Astrocyte (in vitro differentiated cells and primary cell): ENCODE results near the gene RHPN2. TPM values are rescaled to one million over a fixed set of nuclear protein-coding genes. Genes with fewer than 3 reads are reported as not detected.
"Not testable (repeated sequence)": the region's sequence is repeated elsewhere in the genome, so short reads cannot be mapped to it uniquely, and the experiment has no call there.

Source experiments
- DNase-seq: peaks from one replicate; pipeline ENCODE4 v3.0.0-alpha.2; 2010; ENCODE audit warnings: low read depth
- FAIRE-seq: peaks from 2 replicates; lab custom pipeline; 2011; peaks lifted over from hg19 to GRCh38; lab: Jason Lieb, UNC
- H2AFZ ChIP-seq: 2 replicates; pipeline ENCODE4 v1.6.0; 2012; ENCODE audit warnings: low read depth, low read length, inconsistent platforms
- H3K27ac ChIP-seq: 2 replicates; pipeline ENCODE4 v1.5.1; 2011; ENCODE audit warnings: low read depth, low read length, inconsistent platforms
- H3K27me3 ChIP-seq: 2 replicates; pipeline ENCODE4 v1.6.0; 2011; ENCODE audit warnings: low read length, inconsistent platforms; ENCODE audit not compliant: insufficient read depth
- H3K36me3 ChIP-seq: 2 replicates; pipeline ENCODE4 v1.5.1; 2011; ENCODE audit warnings: low read length, inconsistent platforms; ENCODE audit not compliant: insufficient read depth
- H3K4me1 ChIP-seq: 2 replicates; pipeline ENCODE4 v1.5.1; 2011; ENCODE audit warnings: low read length, inconsistent platforms; ENCODE audit not compliant: insufficient read depth
- H3K4me2 ChIP-seq: 2 replicates; pipeline ENCODE4 v1.6.0; 2012; ENCODE audit warnings: low read length, inconsistent platforms
- H3K4me3 ChIP-seq: 2 replicates; pipeline ENCODE4 v1.5.1; 2011; ENCODE audit warnings: low read depth, mild to moderate bottlenecking, low read length, inconsistent platforms; ENCODE audit not compliant: insufficient read depth
- H3K79me2 ChIP-seq: 2 replicates; pipeline ENCODE4 v1.6.0; 2012; ENCODE audit warnings: mild to moderate bottlenecking, low read length, inconsistent platforms; ENCODE audit not compliant: insufficient read depth
- H3K9ac ChIP-seq: 2 replicates; pipeline ENCODE4 v1.6.0; 2012; ENCODE audit warnings: mild to moderate bottlenecking, low read length, inconsistent platforms
- H3K9me3 ChIP-seq: 2 replicates; pipeline ENCODE4 v1.5.1; 2012; ENCODE audit warnings: low read depth, mild to moderate bottlenecking, low read length, inconsistent platforms; ENCODE audit not compliant: insufficient read depth
- H4K20me1 ChIP-seq: 2 replicates; pipeline ENCODE4 v1.6.0; 2012; ENCODE audit warnings: low read length, inconsistent platforms; ENCODE audit not compliant: insufficient read depth
- H3K27ac Mint-ChIP-seq: one replicate; pipeline ENCODE4 v1.8.0; 2021; ENCODE audit warnings: mild to moderate bottlenecking, mixed read lengths; ENCODE audit not compliant: unreplicated experiment
- H3K27me3 Mint-ChIP-seq: one replicate; pipeline ENCODE4 v1.8.0; 2021; ENCODE audit warnings: low read depth, mixed read lengths; ENCODE audit not compliant: unreplicated experiment
- H3K36me3 Mint-ChIP-seq: one replicate; pipeline ENCODE4 v1.8.0; 2021; ENCODE audit warnings: low read depth, mixed read lengths; ENCODE audit not compliant: unreplicated experiment
- H3K4me1 Mint-ChIP-seq: one replicate; pipeline ENCODE4 v1.8.0; 2021; ENCODE audit warnings: low read depth, mixed read lengths; ENCODE audit not compliant: unreplicated experiment
- H3K4me3 Mint-ChIP-seq: one replicate; pipeline ENCODE4 v1.8.0; 2021; ENCODE audit warnings: mild to moderate bottlenecking, moderate library complexity, mixed read lengths; ENCODE audit not compliant: unreplicated experiment
- H3K9me3 Mint-ChIP-seq: one replicate; pipeline ENCODE4 v1.8.0; 2021; ENCODE audit warnings: mild to moderate bottlenecking, mixed read lengths; ENCODE audit not compliant: unreplicated experiment
- CTCF ChIP-seq: IDR thresholded peaks from 2 replicates; pipeline ENCODE4 v1.5.1; 2011; ENCODE audit warnings: low read depth, mild to moderate bottlenecking, inconsistent platforms, low read length, moderate library complexity; ENCODE audit not compliant: insufficient read depth
- EZH2 ChIP-seq: IDR thresholded peaks from 2 replicates; pipeline ENCODE4 v1.6.1; 2012; ENCODE audit warnings: mild to moderate bottlenecking, low read length, inconsistent platforms; ENCODE audit not compliant: insufficient read depth
- total RNA-seq: library from RNA; stranded (reverse); gene quantifications from 2 replicates; pipeline ENCODE4 v1.2.1, GENCODE V29; 2021

RHPN2 gene
- total RNA-seq, 1 donor from 2014 or later, result 12.6 TPM

DNA sequence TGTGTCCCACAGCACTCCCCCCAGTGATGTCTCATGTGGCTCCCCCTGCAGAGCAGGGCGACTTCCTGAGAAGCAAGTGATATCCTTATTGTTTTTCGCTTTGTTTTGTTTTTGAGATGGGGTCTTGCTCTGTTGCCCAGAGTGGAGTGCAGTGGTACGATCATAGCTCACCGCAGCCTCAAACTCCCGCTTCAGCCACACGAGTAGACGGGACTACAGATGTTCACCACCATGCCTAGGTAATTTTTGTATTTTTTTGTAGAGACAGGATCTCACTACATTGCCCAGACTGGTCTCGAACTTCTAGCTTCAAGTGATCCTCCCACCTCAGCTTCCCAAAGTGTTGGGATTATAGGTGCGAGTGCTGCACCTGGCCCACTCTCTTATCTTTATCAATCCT is 97.9 kb downstream of the RHPN2 start:
- Histone ChIP-seq H3K79me2 (peaks cover 34% of the 10 kb centered on the region), H3K4me1 (peaks cover 6% of the 10 kb centered on the region), H2AFZ (no peak overlapping the region), H3K4me3 (no peak overlapping the region), H3K27ac (no peak overlapping the region), H3K9ac (no peak overlapping the region), H3K36me3 (peaks cover 13% of the 10 kb centered on the region), H3K27me3 (no peaks in the 10 kb centered on the region), H3K9me3 (no peaks in the 10 kb centered on the region), H4K20me1 (peaks cover 24% of the 10 kb centered on the region), H3K4me2 (no peak overlapping the region)
- no peak for FAIRE-seq
- Mint-ChIP-seq H3K36me3 (peaks cover 17% of the 10 kb centered on the region), H3K9me3 (no peaks in the 10 kb centered on the region), H3K4me1 (peaks cover 3% of the 10 kb centered on the region), H3K4me3 (no peak overlapping the region), H3K27me3 (no peaks in the 10 kb centered on the region), H3K27ac (no peak overlapping the region)
- no peak for DNase-seq
- TF ChIP-seq EZH2 (no peak), CTCF (no peak)

- DNase-seq, result no peak
- Histone ChIP-seq H3K36me3 (no peaks in the 10 kb centered on the region), H3K9me3 (no peaks in the 10 kb centered on the region), H2AFZ (no peak overlapping the region), H3K9ac (no peak overlapping the region), H3K4me2 (no peak overlapping the region), H3K79me2 (no peaks in the 10 kb centered on the region), H4K20me1 (no peaks in the 10 kb centered on the region), H3K27ac (no peak overlapping the region), H3K4me3 (no peak overlapping the region), H3K27me3 (no peaks in the 10 kb centered on the region), H3K4me1 (no peaks in the 10 kb centered on the region)
- H3K4me1 Mint-ChIP-seq, result no peaks in the 10 kb centered on the region
- H3K27me3 Mint-ChIP-seq, result no peaks in the 10 kb centered on the region
- H3K4me3 Mint-ChIP-seq, result no peak overlapping the region
- H3K27ac Mint-ChIP-seq, result no peak overlapping the region
- no peak for FAIRE-seq
- no peak for TF ChIP-seq EZH2
- no peak for TF ChIP-seq CTCF
- H3K9me3 Mint-ChIP-seq, result no peaks in the 10 kb centered on the region
- H3K36me3 Mint-ChIP-seq, result peaks cover 23% of the 10 kb centered on the region
Observed at GRCh38 chr19:32945260-32945659, 119.4 kb downstream of the RHPN2 start.

DNA sequence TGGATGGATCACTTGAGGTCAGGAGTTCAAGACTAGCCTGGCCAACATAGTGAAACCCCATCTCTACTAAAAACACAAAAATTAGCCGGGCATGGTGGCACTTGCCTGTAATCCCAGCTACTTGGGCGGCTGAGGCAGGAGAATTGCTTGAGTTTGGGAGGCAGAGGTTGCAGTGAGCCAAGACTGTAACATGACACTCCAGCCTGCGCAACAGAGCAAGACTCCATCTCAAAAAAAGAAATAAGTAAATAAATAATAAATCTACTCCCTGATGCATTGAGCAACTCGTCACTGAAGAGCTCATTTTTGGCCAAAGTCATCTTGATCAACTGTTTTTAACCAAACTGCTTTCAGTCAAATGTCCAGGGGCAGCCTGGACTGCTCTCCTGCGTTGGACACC is 123.4 kb downstream of the RHPN2 start:
- FAIRE-seq, H3K9me3 ChIP-seq, H4K20me1 ChIP-seq, H3K27me3 Mint-ChIP-seq, H3K4me1 ChIP-seq, H3K36me3 ChIP-seq, H3K27ac ChIP-seq, H3K4me3 ChIP-seq, H3K9ac ChIP-seq, H3K79me2 ChIP-seq, H3K27ac Mint-ChIP-seq, H3K27me3 ChIP-seq, H3K4me1 Mint-ChIP-seq, DNase-seq, H2AFZ ChIP-seq, H3K9me3 Mint-ChIP-seq, H3K4me3 Mint-ChIP-seq, H3K4me2 ChIP-seq: not testable (repeated sequence)
- H3K36me3 Mint-ChIP-seq, result peaks cover 14% of the 10 kb centered on the region
